Activated CD4-positive, alpha-beta T cell treated with anti-CD3 and anti-CD28 coated beads, Interleukin-2, Interleukin-6, amounts not matched to agents 100 ng/mL and 50 ng/mL, durations not matched to agents 16 hours and 8 hours (primary cell): ENCODE results near the gene CTNNA3.

Experiments
- DNase-seq: peaks from one replicate; pipeline ENCODE4 v3.0.0-alpha.2; 2020

CTNNA3 gene

DNA sequence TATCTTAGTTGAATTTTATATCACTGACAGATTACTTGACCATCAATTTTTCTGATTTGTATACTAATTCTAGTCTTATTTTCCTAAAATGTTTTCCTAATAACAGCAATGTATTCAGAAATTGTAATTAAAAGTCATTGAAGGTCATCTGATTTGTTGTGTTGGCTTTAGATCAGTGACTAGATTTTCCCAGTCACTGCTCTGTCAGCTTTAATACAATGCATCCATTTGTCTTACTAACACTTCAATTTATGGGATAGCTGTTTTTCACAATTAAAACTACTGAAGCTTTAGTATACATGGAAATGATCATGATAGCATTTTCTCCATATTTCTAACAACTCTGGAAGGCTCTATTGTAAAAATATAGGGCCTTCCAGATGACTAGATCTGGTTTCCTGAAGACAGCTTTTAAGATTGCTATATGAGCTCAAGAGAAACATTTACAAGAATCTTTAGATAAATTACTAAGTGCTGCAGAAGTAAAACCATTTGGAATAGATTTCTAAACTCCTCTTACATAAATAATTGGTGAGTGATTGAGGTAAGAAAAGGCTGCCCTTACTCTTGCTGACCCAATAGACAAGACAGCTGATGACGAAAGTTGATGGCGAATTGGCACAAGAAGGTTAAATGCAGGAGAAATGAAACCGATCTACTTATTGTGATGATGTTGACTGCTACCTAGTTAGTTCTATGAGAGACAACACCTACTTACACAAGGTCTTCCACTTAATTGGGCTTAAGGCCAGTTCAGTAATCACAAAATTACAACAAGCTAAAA, 696.0 kb downstream of the CTNNA3 start:
- DNase-seq: no peak

DNA sequence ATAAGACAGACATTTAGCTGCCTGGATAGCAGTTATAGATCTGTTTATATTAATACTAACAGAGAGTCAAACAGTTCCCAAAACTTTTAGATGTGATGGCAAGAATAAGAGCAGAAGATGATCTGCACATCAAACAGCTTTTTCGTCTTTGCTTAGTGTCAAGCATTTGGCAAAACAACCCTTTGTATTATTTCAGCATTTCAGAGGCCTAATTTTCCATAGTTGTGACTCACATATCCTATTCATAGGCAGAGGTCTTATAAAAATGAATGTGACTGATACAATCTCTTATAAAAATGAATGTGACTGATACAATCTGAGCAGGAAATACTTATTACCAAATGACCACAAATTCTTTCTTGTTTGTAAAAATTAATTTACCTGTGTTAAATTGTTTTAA, 699.0 kb downstream of the CTNNA3 start:
- no peak for DNase-seq

DNA sequence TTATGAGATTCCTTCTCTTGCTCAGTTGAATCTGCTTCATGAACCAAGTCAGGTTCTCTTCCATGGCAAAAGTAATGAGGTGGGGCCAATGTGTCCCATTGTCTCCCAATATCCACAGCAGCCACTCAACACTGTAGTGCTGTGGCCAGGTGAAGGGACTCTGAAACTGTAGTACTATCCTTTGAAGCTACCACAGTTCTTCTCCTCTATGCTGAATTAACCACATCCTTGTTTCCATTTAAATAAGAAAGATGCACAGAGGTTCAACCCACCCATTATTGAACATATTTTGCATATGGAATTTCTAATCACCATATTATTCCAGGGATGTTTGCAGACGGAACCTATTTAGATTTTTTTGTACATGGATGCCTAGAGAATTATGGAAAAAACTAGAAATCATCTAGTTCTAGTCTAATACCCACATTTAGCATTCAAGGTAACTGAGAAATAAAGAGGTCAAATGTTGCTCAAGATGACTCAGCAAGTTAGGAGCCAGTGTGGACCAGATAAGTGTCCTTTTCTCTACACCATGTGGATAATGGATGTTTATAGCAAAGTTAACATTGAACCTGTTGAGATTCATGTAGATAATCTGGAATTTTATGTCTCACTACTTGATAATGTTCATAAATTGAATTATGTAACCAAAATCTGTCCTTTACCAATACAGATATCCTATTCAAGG, 705.7 kb downstream of the CTNNA3 start:
- no peak for DNase-seq

DNA sequence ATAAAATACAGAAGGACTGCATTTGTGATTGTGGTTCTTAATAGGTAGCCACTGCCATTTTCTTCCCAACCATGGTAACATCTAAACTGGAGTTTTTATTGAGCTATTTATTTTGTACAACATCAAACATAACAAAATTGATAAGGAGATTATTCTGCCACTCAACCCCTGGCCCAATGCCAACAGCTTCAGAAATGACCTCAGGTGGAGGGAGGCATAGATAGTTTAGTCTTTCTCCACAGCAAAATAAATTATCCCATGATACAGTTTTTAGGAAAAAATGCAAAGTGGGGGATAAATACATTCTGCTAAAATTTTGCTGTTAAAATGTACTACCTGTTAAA, 712.5 kb downstream of the CTNNA3 start:
- DNase-seq: no peak

DNA sequence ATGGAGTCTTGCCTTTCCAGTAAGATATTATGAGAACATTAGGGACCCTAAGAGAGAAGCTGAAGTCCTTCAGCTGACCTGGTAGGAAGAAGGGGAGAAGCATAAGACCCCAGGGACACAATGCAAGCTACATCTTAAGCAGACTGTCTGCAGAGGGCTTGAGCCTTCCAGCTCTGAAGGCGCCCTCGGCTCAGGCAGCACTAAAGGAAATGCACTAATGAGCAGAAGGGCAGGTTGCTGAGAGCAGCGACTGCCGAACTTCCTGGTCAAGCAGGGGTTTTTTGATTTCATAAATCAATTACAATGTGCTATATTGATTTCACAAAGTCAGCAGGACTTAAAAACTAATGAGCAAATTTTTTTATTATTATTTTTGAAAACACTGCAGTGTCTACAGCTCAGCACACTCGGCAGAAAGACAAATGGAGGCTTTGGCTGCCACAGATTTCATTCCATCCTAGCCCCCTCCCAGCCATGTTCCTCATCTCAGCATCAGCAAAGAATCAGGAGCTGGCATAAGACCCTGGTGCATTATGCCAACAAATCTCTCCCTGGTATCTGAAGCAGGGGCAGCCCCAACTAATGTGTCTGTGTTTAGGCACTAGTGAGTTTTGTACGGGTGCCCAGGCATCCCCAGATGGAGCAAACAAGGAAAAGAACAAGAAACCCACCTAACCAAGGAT, 713.1 kb downstream of the CTNNA3 start:
- DNase-seq: no peak

DNA sequence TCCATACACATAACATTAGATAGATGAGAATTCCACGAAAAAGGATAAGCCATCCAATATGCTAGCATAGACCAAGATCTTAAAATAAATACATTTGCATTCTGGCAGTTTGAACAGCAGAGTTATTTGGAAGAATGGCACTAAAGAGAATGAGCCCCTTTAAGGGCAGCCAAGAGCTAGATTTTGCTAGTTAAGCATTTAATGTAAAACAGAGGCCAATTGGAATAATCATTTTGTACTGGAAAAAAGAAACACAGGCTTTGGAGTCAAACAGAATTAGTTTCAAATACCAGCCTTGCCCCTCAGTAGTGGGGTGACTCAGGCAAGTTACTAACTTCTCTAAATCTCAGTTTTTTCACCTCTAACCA, 714.0 kb downstream of the CTNNA3 start:
- DNase-seq: no peak

DNA sequence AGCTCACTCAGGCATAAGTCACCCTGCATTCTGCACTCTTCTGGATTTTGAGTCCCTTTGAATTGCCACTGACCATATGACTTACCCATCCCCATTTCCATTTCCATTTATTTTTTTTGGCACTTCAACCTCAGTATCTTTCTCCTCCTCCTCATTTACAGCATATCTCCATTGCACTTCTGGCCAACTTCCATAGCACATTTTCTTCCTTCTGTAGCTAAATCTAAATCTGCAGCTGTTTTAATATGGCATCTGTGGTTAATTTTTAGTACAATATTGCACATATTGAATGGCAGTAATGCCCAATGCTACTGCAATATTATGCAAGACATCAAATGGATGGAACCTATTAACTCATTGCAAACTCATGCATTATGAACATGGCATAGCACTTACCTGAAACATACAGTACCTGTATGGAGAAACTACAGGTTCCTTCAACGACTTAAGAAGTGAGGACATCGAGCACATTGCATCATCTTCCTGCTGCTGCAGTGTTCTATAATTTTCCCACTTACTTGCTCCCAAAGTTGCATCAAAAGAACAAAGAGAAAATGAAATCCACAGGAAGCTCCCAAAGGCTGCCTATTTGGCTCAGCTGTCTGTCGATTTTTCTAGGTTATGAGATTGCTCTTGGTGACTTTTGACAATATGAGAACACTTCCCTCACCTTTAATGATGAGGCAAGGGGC, 714.5 kb downstream of the CTNNA3 start:
- no peak for DNase-seq

DNA sequence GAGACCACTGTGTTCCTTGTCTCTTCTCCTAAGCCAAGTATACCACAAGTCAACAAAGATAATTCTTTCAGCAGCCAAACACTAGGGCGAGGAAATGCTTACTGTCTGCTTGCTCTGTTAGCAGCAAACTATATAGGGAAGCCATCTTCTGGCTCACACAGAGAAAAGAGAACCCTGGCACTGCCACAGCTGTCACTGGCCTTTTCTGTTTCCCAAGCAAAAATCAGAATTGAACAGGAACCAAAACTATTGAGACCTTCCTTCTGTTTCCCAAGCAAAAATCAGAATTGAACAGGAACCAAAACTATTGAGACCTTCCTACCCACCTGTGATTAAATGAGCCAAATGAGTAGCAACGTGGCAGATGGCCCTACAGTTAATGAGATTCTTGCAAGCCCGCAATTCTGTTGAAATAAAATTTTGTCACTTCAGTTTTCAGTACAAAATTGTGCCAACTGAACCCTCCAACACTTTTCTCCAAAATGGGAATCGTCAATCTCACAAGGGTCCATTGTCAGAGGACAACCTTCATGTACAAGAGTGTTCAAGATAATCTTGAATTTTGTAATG, 715.7 kb downstream of the CTNNA3 start:
- DNase-seq: no peak

DNA sequence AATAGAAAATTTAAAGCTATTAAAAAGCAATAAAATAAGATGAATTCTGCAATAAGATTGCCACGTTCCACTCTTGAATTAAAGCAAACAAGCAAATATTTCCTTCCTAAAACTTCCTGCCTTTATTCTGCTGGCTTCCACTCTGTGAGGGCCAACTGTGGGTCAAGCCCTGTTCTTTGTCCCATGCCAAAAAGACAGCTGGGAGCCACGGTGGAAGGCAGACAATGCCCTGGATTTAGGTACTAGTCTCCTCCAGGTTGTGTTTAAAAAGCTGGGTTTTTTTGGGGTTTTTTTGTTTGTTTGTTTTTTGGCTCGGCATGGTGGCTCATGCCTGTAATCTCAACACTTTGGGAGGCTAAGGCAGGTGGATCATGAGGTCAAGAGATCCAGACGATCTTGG, 731.0 kb downstream of the CTNNA3 start:
- DNase-seq: no peak

DNA sequence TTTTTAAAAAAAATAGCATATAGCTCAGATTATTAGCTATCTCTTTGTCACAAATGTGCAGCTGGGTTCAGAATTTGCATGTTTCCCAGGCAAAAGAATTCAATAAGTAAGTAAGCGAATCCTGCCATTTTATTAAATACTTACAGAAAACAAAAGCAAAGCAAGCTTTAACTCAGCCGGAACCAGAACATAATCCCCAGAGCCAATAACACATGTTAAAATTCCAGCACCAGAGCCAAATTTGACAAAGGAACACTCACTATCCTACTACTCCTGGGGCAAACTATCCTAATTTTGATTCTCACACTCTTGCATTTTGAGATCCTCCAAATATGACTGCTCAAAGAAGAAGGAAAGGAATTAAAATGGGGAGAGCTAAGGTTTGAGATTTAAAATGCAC, 737.5 kb downstream of the CTNNA3 start:
- DNase-seq: no peak

DNA sequence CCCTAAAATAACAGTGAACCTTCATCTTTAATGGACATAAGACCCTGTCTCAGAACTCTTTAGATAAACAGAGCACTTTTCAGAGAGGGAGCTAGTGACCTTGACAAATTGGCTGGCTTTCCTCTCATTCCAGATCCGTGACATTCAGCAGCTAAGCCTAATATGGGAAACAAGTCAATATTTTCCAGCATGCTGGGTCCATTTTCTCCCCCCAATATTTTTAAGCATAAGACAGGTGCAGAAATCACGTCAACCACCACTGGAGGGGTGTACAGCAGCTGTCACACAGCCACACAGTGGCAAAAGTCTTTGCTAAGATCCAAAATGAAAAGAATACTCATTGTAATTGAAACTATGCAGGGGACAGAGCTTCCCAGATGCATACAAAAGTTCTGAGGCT, 744.1 kb downstream of the CTNNA3 start:
- no peak for DNase-seq

DNA sequence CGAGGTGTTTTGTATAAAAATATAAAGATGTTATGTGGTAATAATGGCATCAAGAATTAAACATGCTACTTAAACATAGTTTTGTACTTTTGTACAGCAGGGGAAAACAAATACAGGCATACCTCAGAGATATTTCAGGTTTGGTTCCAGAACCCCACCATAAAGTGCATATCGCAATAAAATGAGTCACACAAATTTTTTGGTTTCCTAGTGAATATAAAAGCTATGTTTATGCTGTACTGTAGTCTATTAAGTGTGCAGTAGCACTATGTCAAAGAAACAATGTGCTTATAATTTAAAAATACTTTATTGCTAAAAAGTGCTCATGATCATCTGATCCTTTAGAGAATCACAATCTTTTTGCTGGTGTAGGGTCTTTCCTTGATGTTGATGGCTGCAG, 752.4 kb downstream of the CTNNA3 start:
- DNase-seq: no peak

DNA sequence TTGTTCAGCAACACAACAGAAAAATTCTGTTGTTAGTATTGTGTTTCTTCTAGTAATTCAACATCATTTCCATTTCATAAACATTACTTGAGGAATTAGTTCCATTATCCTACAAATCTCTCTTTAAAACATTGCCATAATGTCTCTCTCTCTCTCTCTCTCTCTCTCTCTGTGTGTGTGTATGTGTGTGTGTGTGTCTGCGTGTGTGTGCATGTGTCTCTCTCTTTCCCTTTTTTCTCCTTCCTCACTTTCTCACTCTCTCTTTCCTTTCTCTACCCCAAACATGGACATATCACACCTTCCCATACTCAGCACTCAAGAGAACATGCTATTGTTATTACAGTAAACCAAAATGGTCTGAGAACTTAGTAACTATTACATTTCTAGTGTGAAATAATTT, 753.6 kb downstream of the CTNNA3 start:
- no peak for DNase-seq

DNA sequence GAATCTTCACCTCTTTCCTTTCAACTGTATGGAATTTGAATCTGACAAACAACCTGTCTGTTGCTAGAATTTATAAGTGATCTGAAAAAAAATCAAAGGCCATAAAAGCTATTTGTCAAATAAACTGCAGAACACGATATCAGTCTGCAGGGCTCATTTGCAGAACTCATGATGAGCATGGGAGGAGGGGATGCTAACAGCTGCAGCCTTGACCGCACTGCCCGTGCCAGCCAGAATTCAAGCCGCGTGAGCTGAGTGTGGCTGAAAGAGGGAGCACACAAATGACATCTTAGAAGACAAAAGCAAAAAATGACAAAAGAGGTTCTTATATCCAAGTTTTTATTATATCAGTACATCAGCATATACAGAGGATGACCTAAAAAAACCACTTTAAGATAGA, 754.5 kb downstream of the CTNNA3 start:
- no peak for DNase-seq

DNA sequence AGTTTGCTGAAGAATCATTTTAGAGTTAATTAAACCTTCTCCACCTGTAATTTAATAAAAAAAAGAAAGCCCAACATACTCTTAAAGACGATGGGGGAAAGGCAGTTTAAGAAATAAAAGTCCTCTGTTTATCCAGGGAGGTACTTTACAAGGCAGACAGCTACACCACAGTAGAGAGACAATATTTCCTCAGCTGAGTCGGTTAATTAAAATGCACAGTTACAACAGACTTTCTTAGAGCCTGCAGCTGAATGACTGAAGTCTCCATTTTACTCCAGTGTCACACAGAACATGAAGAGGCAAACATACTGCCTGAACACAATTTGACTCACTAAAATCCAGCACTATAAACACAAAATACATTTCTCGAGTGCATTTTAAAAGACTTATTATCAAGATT, 755.0 kb downstream of the CTNNA3 start:
- no peak for DNase-seq

DNA sequence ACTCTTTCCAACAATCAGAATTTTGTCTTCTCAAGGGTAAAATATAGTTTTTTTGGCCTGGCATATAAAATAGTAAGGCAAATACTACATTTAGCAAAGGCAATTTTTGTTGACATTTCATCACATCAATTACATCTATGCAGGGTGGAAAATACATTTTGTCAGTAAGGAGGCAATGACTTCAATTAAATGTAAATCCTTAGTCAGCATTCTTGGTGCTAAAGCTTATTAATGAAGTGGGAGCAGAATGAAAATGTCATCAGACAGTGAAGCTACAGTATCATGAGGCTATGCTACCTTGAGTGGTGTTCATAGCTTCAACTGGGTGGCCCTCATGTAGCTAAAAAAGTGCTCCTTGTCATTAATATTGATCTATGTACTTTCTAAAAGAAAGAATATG, 761.3 kb downstream of the CTNNA3 start:
- no peak for DNase-seq

DNA sequence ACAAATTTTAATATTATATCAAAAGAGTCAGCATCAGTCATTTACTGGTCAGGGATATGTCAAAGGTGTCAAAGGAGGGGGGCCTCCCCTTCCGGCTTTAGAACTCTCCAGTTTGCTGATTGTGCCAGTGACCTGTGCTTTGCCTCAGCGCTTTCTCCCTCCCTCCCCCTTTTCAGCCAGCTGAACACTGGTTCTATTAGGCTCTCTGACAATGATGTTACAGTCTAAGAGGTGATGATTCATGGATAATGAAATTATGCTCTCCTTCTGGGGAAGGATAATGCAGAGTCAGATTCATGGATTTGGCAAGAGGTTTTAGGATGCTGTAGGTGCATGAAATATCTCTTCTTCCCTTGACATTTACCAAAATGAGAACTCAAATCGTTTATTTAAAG, 764.0 kb downstream of the CTNNA3 start:
- DNase-seq: no peak

DNA sequence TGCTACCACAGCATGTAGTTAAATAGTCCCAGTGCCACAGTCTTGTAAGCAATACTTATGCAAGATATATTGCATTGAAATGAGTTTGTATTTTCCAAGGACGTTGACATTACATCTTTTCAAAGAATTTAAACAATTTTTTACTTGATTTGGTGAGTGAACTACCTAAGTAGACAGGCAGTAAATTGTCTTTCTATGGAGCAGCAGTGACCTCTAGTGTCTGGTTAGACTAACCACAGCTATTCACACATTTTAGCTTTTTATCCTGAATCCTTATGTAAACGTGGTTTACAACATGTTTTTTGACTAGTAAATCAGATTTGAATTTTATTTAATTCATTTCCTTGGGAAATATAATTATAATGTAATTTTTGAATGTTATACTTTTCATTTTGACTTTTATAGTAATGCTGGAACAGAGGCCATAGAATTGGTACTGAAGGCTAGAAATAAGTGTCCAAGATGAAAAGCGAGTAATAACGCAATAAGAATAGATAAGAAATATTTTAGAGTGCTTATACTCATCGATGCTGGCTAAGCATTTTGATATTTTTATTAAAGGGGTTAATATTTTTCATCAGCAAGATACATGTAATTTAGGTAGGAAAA, 764.6 kb downstream of the CTNNA3 start:
- peak; percentile 54 for DNase-seq

DNA sequence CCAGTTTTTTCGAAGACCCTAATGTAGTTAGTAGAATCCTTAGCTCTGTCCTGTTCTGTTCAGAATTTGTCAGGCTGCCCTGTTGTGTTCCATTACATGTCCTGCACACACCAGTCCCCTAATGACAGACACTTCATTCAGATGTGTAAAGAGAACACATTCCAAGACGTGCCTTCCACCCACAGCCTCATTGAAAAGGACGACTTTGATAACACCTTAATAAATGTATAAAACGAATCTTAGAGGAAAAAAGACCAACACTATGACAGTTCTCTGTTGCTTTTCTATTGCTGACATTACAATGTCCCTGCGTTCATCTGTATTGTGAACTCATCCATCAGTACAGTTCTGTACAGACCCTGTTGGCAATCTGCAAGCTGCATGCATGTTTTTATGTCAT, 766.6 kb downstream of the CTNNA3 start:
- no peak for DNase-seq

DNA sequence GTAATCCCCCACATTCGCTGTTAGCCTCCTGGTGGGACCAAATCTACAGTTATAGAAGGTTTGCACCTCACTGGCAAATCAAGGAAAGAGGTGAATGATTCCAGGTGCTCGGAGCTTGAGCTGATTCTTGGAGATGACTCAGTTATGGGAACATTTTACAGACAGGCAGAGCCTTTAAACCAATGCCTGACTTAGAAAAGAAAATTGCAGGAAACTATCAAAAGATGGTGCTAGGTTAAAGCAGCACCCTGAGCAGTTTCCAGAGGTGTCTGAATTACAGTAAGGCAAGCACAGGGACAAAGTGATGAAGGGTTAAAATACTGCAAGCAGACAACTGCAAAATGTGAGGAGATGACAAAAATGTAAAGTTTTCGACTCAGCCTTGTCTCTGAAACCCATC, 767.2 kb downstream of the CTNNA3 start:
- no peak for DNase-seq

DNA sequence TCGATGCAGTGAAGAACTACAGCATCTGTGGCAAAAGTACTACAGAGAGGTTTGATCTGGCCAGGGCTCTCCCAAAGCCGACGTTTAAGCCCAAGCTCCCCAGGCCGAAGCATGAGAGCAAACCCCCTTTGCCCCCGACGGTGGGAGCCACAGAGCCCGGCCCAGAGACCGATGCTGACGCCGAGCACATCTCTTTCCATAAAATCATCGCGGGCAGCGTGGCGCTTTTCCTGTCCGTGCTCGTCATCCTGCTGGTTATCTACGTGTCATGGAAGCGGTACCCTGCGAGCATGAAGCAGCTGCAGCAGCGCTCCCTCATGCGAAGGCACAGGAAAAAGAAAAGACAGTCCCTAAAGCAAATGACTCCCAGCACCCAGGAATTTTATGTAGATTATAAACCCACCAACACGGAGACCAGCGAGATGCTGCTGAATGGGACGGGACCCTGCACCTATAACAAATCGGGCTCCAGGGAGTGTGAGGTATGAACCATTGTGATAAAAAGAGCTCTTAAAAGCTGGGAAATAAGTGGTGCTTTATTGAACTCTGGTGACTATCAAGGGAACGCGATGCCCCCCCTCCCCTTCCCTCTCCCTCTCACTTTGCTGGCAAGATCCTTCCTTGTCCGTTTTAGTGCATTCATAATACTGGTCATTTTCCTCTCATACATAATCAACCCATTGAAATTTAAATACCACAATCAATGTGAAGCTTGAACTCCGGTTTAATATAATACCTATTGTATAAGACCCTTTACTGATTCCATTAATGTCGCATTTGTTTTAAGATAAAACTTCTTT, 767.8 kb downstream of the CTNNA3 start:
- no peak for DNase-seq
